HepG2 (cell line): ENCODE results near the gene CCL7. TPM values are rescaled to one million over a fixed set of nuclear protein-coding genes. Genes with fewer than 3 reads are reported as not detected.

Experiments used
- ATAC-seq: fragments of 200-7000 bp; cut with Tn5 transposase; 3 replicates; pipeline ENCODE4 v1.9.1; 2020; ENCODE audit warnings: mild to moderate bottlenecking, moderate library complexity
- BruUV-seq: library from RNA; stranded (reverse); fragments of 400-500 nt; replicated peaks from 2 replicates; lab custom pipeline; 2021; lab: Mats Ljungman, UMichigan
- CTCF ChIA-PET: fragments of 300-600 bp; formaldehyde crosslinking; extraction: SDS; loops from one replicate; lab custom pipeline; 2021; ENCODE audit warnings: low total read pairs, inconsistent platforms, low intra/inter-chr PET ratio; lab: Yijun Ruan, JAX
- POLR2A ChIA-PET: fragments of 350-600 bp; sonication (Branson Sonifier 250); formaldehyde crosslinking; loops from one replicate; lab custom pipeline; 2020; ENCODE audit warnings: antibody characterized with exemption, inconsistent platforms; lab: Yijun Ruan, JAX
- DNase-seq: peaks from one replicate; pipeline ENCODE4 v3.0.0-alpha.2; 2015; ENCODE audit warnings: low spot score
- FAIRE-seq: peaks from 3 replicates; lab custom pipeline; 2011; peaks lifted over from hg19 to GRCh38; lab: Jason Lieb, UNC
- H2AFZ ChIP-seq: one replicate; pipeline ENCODE4 v1.6.1; 2011; ENCODE audit warnings: low read length, inconsistent platforms
- H3K27ac ChIP-seq: fragments of 300-600 bp; 3 replicates; pipeline ENCODE4 v1.8.0; 2011; ENCODE audit warnings: mixed run types, mild to moderate bottlenecking, mixed read lengths, low read length, inconsistent platforms; ENCODE audit not compliant: insufficient read depth; ENCODE audit errors: extremely low read length
- H3K27me3 ChIP-seq, 2 experiments: fragments of 200-600 bp in 1 of 2; 2 replicates in 1 of 2; 3 replicates in 1 of 2; pipeline versions ENCODE4 v1.6.0 to v1.8.0; 2011; ENCODE audit warnings: low read length in 2 of 2, mild to moderate bottlenecking in 2 of 2, moderate library complexity in 2 of 2, inconsistent platforms in 1 of 2; ENCODE audit not compliant: insufficient read depth in 2 of 2, control insufficient read depth in 1 of 2
- H3K36me3 ChIP-seq, 2 experiments: fragments of 200-600 bp in 1 of 2; replicated peaks in 1 of 2; 2 replicates in 1 of 2; 3 replicates in 1 of 2; pipeline versions ENCODE4 v1.5.1 to v1.8.0; 2011; ENCODE audit warnings: low read length in 2 of 2, inconsistent platforms in 1 of 2; ENCODE audit not compliant: insufficient read depth in 2 of 2, control insufficient read depth in 1 of 2
- H3K4me1 ChIP-seq: 2 replicates; pipeline ENCODE4 v1.5.1; 2012; ENCODE audit warnings: low read length, inconsistent platforms; ENCODE audit not compliant: insufficient read depth
- H3K4me2 ChIP-seq: 2 replicates; pipeline ENCODE4 v1.6.0; 2011; ENCODE audit warnings: low read depth, low read length, inconsistent platforms
- H3K4me3 ChIP-seq, 3 experiments: fragments of 200-600 bp in 1 of 3; sonication (generic), shearing (Covaris generic) in 1 of 3; replicated peaks in 1 of 3; 2 replicates each; pipeline ENCODE4 v1.5.1; 2011 to 2016; ENCODE audit warnings: low read length in 3 of 3, inconsistent platforms in 2 of 3, low read depth in 2 of 3, mild to moderate bottlenecking in 2 of 3, control low read depth in 1 of 3, mixed read lengths in 1 of 3; ENCODE audit not compliant: insufficient read depth in 1 of 3
- H3K79me2 ChIP-seq: one replicate; pipeline ENCODE4 v1.6.1; 2011; ENCODE audit warnings: low read length, inconsistent platforms; ENCODE audit not compliant: insufficient read depth
- H3K9ac ChIP-seq: 2 replicates; pipeline ENCODE4 v1.6.0; 2011; ENCODE audit warnings: mild to moderate bottlenecking, low read depth, low read length, inconsistent platforms; ENCODE audit not compliant: insufficient read depth
- H3K9me3 ChIP-seq: 2 replicates; pipeline ENCODE4 v1.5.1; 2012; ENCODE audit warnings: mild to moderate bottlenecking, low read length
- H4K20me1 ChIP-seq: 2 replicates; pipeline ENCODE4 v1.6.0; 2011; ENCODE audit warnings: inconsistent platforms, mild to moderate bottlenecking, low read length, moderate library complexity; ENCODE audit not compliant: insufficient read depth
- ERF ChIP-seq: IDR thresholded peaks from 2 replicates; pipeline ENCODE4 v1.6.1; 2018; ENCODE audit warnings: missing biosample characterization, missing genetic modification reagents
- FOXK2 ChIP-seq: fragments of 450-650 bp; IDR thresholded peaks from 2 replicates; pipeline ENCODE4 v1.6.1; 2016
- ISX ChIP-seq: sonication (generic); formaldehyde crosslinking; conservative IDR thresholded peaks from 2 replicates; pipeline ENCODE4 v1.5.0; 2020; ENCODE audit warnings: missing genetic modification reagents
- MEIS2 ChIP-seq: sonication (generic); formaldehyde crosslinking; IDR thresholded peaks from 2 replicates; pipeline ENCODE4 v1.9.0; 2021; ENCODE audit warnings: mild to moderate bottlenecking, missing genetic modification reagents
- NR3C1 ChIP-seq: sonication (generic); formaldehyde crosslinking; IDR thresholded peaks from 2 replicates; pipeline ENCODE4 v1.4.0; 2020; ENCODE audit warnings: missing genetic modification reagents
- SATB2 ChIP-seq: sonication (generic); formaldehyde crosslinking; IDR thresholded peaks from 2 replicates; pipeline ENCODE4 v1.5.0; 2020; ENCODE audit warnings: missing genetic modification reagents
- SOX5 ChIP-seq: IDR thresholded peaks from 2 replicates; pipeline ENCODE4 v1.6.1; 2016; ENCODE audit warnings: borderline replicate concordance
- THAP11 ChIP-seq: IDR thresholded peaks from 2 replicates; pipeline ENCODE4 v1.6.1; 2016; ENCODE audit warnings: missing biosample characterization, missing genetic modification reagents
- THAP9 ChIP-seq: sonication (generic); formaldehyde crosslinking; IDR thresholded peaks from 2 replicates; pipeline ENCODE4; 2020; ENCODE audit warnings: missing genetic modification reagents, mild to moderate bottlenecking, borderline replicate concordance
- ZNF468 ChIP-seq: sonication (generic); formaldehyde crosslinking; IDR thresholded peaks from 2 replicates; pipeline ENCODE4 v1.8.0; 2022; ENCODE audit warnings: mild to moderate bottlenecking, moderate library complexity, missing genetic modification reagents
- ZNF598 ChIP-seq: sonication (generic); formaldehyde crosslinking; IDR thresholded peaks from 2 replicates; pipeline ENCODE4 v1.5.1; 2020; ENCODE audit warnings: mild to moderate bottlenecking, missing genetic modification reagents, borderline replicate concordance
- ZNF674 ChIP-seq: sonication (generic); formaldehyde crosslinking; IDR thresholded peaks from 2 replicates; pipeline ENCODE4 v1.5.0; 2020; ENCODE audit warnings: low read depth, mild to moderate bottlenecking, missing genetic modification reagents
- WGBS: methylation state at CpG from one replicate; pipeline ENCODE4 v1.1.6; 2017; ENCODE audit warnings: low lambda C conversion rate; 5-methylcytosine and 5-hydroxymethylcytosine counted together
- in situ Hi-C: cut with HindIII; loops from 2 replicates; pipeline ENCODE4 v1.10.0; 2017; ENCODE audit warnings: low pct_unique_long_range_greater_than_20kb; ENCODE audit not compliant: extremely low pct_ligation_motif_present
- intact Hi-C: fragments of 100-400 bp; cut with micrococcal nuclease; formaldehyde crosslinking; loops from one replicate; pipeline ENCODE4 v1.10.0; 2022; ENCODE audit not compliant: unreplicated experiment
- polyA plus RNA-seq, 8 experiments: library from polyadenylated mRNA; depleted of rRNA in 3 of 8; stranded (reverse) in 7 of 8; unstranded in 1 of 8; fragments of >200 nt; fragmentation: Illumina TruSeq in 4 of 8; extraction: Trizol in 4 of 8; gene quantifications; 2 replicates each; pipeline versions ENCODE4 v1.2.1 to v1.2.3, GENCODE V29; 2011 to 2016; ENCODE audit warnings: low read depth in 4 of 8, missing spikeins in 1 of 8, mixed read lengths in 1 of 8; ENCODE audit not compliant: insufficient read depth in 1 of 8
- total RNA-seq, 5 experiments: library from RNA; depleted of rRNA; stranded (reverse); fragments of >200 nt; fragmentation: Illumina TruSeq; extraction: Trizol; gene quantifications; 2 replicates each; pipeline ENCODE4 v1.2.3, GENCODE V29; 2016; ENCODE audit warnings: low read depth in 1 of 5
- TF ChIP-seq, protein P1 (sequence below): sonication (generic); formaldehyde crosslinking; IDR thresholded peaks from 2 replicates; pipeline ENCODE4 v1.4.0; 2020; ENCODE audit warnings: mild to moderate bottlenecking, missing genetic modification reagents, borderline replicate concordance

The CCL7 gene
- total and polyA plus RNA-seq, 2 of the 13 experiments (the other 11 are each of a cell fraction or from before 2014, with no cell fraction given): not detected

- no TSS peak for BruUV-seq
- no peaks in the 10 kb centered on the region for H4K20me1 ChIP-seq
- no peaks in the 10 kb centered on the region for H3K9me3 ChIP-seq
- POLR2A ChIA-PET: no interaction called here
- intact Hi-C loops: no loop called here
- H3K4me2 ChIP-seq: no peak overlapping the region
- no peak for TF ChIP-seq ERF (CRISPR knock-in tag)
- TF ChIP-seq, all 625 proteins: peak for 0
- Histone ChIP-seq H3K27me3 (no peaks in the 10 kb centered on the region; a peak in 2 of 5 replicates), H3K4me3 (no peak overlapping the region), H3K9ac (no peak overlapping the region), H3K79me2 (no peaks in the 10 kb centered on the region), H3K4me1 (no peaks in the 10 kb centered on the region), H2AFZ (no peak overlapping the region), H3K36me3 (no peaks in the 10 kb centered on the region), H3K27ac (no peak overlapping the region)
- DNase-seq: no peak
- CTCF ChIA-PET: no interaction called here
- 14% methylated on average over 7 of the region's 7 CpGs for WGBS
- in situ Hi-C loops: no loop called here
- no peak for ATAC-seq
- no peak for FAIRE-seq
These were observed 26.4 kb upstream of the CCL7 start for GRCh38 chr17:34243364-34244320.

DNA sequence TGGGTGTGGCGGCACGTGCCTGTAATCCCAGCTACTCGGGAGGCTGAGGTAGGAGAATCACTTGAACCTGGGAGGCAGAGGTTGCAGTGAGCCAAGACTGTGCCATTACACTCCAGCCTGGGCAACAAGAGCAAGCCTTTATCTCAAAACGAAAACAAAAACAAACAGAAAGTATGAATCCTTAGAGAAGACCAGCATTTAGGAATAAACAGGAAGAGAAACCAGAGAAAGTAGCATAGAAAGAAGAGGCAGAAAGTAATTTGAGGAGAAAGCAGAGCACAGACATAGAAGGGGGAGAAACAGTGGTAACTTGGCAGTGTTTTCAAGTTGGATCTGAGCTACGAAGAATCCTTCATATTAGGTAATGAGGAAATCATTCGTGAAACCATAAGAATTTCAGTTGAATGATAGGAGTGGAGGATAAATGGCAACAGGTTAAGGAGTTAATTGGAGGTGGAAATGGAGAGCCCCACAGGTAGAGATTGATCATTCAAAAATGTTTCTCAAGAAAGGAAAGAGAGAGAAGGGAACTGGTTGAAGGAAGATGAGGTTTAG is 24.6 kb upstream of the CCL7 start:
- H3K4me1 ChIP-seq: no peaks in the 10 kb centered on the region
- intact Hi-C loops (no loop called here), in situ Hi-C loops (no loop called here)
- no peak overlapping the region for H3K9ac ChIP-seq
- no peaks in the 10 kb centered on the region for H3K36me3 ChIP-seq
- no peak overlapping the region for H3K4me3 ChIP-seq
- no peak overlapping the region for H3K4me2 ChIP-seq
- no peaks in the 10 kb centered on the region; a peak in 1 of 5 replicates for H3K27me3 ChIP-seq
- H3K27ac ChIP-seq: no peak overlapping the region
- BruUV-seq: no TSS peak
- no peaks in the 10 kb centered on the region for H4K20me1 ChIP-seq
- H2AFZ ChIP-seq: no peak overlapping the region
- ATAC-seq: no peak
- no peak for FAIRE-seq
- H3K79me2 ChIP-seq: no peaks in the 10 kb centered on the region
- DNase-seq: no peak
- POLR2A ChIA-PET: no interaction called here
- CTCF ChIA-PET: no interaction called here
- no peaks in the 10 kb centered on the region for H3K9me3 ChIP-seq
- 10% methylated on average over 6 of the region's 6 CpGs for WGBS
- no peak for TF ChIP-seq SOX5 (CRISPR knock-in tag)
- TF ChIP-seq MEIS2: no peak
- TF ChIP-seq, protein P1, sequence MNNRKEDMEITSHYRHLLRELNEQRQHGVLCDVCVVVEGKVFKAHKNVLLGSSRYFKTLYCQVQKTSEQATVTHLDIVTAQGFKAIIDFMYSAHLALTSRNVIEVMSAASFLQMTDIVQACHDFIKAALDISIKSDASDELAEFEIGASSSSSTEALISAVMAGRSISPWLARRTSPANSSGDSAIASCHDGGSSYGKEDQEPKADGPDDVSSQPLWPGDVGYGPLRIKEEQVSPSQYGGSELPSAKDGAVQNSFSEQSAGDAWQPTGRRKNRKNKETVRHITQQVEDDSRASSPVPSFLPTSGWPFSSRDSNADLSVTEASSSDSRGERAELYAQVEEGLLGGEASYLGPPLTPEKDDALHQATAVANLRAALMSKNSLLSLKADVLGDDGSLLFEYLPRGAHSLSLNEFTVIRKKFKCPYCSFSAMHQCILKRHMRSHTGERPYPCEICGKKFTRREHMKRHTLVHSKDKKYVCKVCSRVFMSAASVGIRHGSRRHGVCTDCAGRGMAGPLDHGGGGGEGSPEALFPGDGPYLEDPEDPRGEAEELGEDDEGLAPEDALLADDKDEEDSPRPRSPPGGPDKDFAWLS (CRISPR knock-in tag): no peak
- TF ChIP-seq ZNF674 (CRISPR knock-in tag): no peak
- no peak for TF ChIP-seq ZNF468 (CRISPR knock-in tag)
- TF ChIP-seq SATB2 (CRISPR knock-in tag): no peak
- TF ChIP-seq FOXK2: no peak
- no peak for TF ChIP-seq NR3C1 (CRISPR knock-in tag)
- no peak for TF ChIP-seq THAP11 (CRISPR knock-in tag)
- TF ChIP-seq ISX (CRISPR knock-in tag): no peak
- TF ChIP-seq ZNF598: no peak
- no peak for TF ChIP-seq THAP9 (CRISPR knock-in tag)
